H9 (cell line): ENCODE data around the gene LMBR1. TPM values are rescaled to one million over a fixed set of nuclear protein-coding genes. Genes with fewer than 3 reads are reported as not detected.

Source experiments
- DNase-seq: peaks from one replicate; pipeline ENCODE4 v3.0.0-alpha.2; 2017
- H2AFZ ChIP-seq: one replicate; pipeline ENCODE4 v1.6.1; 2013; ENCODE audit warnings: mild to moderate bottlenecking, low read length, control low read depth, moderate library complexity
- H2AK5ac ChIP-seq: 2 replicates; pipeline ENCODE4 v1.6.1; 2013; ENCODE audit warnings: low read length, control low read depth, mixed read lengths; ENCODE audit not compliant: insufficient read length
- H2BK120ac ChIP-seq: one replicate; pipeline ENCODE4 v1.6.1; 2013; ENCODE audit warnings: low read depth, mild to moderate bottlenecking, low read length, control low read depth, inconsistent platforms; ENCODE audit not compliant: poor library complexity, severe bottlenecking
- H2BK12ac ChIP-seq: 2 replicates; pipeline ENCODE4 v1.6.1; 2013; ENCODE audit warnings: low read length, control low read depth, mixed read lengths, low read depth; ENCODE audit not compliant: insufficient read length
- H2BK15ac ChIP-seq: 2 replicates; pipeline ENCODE4 v1.6.1; 2013; ENCODE audit warnings: low read depth, low read length, control low read depth
- H2BK20ac ChIP-seq: one replicate; pipeline ENCODE4 v1.6.1; 2013; ENCODE audit warnings: low read depth, mild to moderate bottlenecking, low read length, control low read depth, inconsistent platforms; ENCODE audit not compliant: poor library complexity, severe bottlenecking
- H2BK5ac ChIP-seq: 2 replicates; pipeline ENCODE4 v1.6.1; 2013; ENCODE audit warnings: low read length, control low read depth, mixed read lengths; ENCODE audit not compliant: insufficient read length
- H3K14ac ChIP-seq: 2 replicates; pipeline ENCODE4 v1.6.1; 2013; ENCODE audit warnings: low read length, control low read depth; ENCODE audit not compliant: insufficient read depth
- H3K18ac ChIP-seq: 2 replicates; pipeline ENCODE4 v1.6.1; 2013; ENCODE audit warnings: low read depth, mild to moderate bottlenecking, mixed read lengths, low read length, control low read depth; ENCODE audit not compliant: insufficient read length
- H3K23ac ChIP-seq: 2 replicates; pipeline ENCODE4 v1.6.1; 2013; ENCODE audit warnings: low read length, control low read depth, mixed read lengths, low read depth; ENCODE audit not compliant: insufficient read length
- H3K23me2 ChIP-seq: 2 replicates; pipeline ENCODE4 v1.6.1; 2013; ENCODE audit warnings: low read depth, mild to moderate bottlenecking, mixed read lengths, low read length, control low read depth; ENCODE audit not compliant: insufficient read length, poor library complexity, severe bottlenecking
- H3K27ac ChIP-seq: 2 replicates; pipeline ENCODE4 v1.5.1; 2013; ENCODE audit warnings: low read length, control low read depth, mixed read lengths, low read depth; ENCODE audit not compliant: insufficient read length
- H3K27me3 ChIP-seq: 2 replicates; pipeline ENCODE4 v1.6.1; 2013; ENCODE audit warnings: low read length, control low read depth, inconsistent platforms; ENCODE audit not compliant: insufficient read depth
- H3K4ac ChIP-seq: 2 replicates; pipeline ENCODE4 v1.6.1; 2013; ENCODE audit warnings: low read depth, mild to moderate bottlenecking, control low read depth, inconsistent platforms, low read length, moderate library complexity
- H3K4me1 ChIP-seq: 2 replicates; pipeline ENCODE4 v1.6.1; 2013; ENCODE audit warnings: low read length, control low read depth, inconsistent platforms; ENCODE audit not compliant: insufficient read depth
- H3K4me2 ChIP-seq: 2 replicates; pipeline ENCODE4 v1.6.1; 2013; ENCODE audit warnings: low read length, control low read depth, mixed read lengths; ENCODE audit not compliant: insufficient read length, insufficient read depth
- H3K56ac ChIP-seq: 2 replicates; pipeline ENCODE4 v1.6.1; 2013; ENCODE audit warnings: low read depth, mild to moderate bottlenecking, mixed read lengths, low read length, control low read depth; ENCODE audit not compliant: insufficient read length
- H3K79me1 ChIP-seq: 2 replicates; pipeline ENCODE4 v1.6.1; 2013; ENCODE audit warnings: low read depth, mild to moderate bottlenecking, moderate library complexity, low read length, control low read depth, inconsistent platforms; ENCODE audit not compliant: insufficient read depth, poor library complexity, severe bottlenecking
- H3K79me2 ChIP-seq: 2 replicates; pipeline ENCODE4 v1.6.1; 2013; ENCODE audit warnings: low read length, control low read depth, inconsistent platforms; ENCODE audit not compliant: insufficient read depth
- H3K9ac ChIP-seq: 2 replicates; pipeline ENCODE4 v1.6.1; 2013; ENCODE audit warnings: low read length, control low read depth, mixed read lengths; ENCODE audit not compliant: insufficient read length; ENCODE audit errors: extremely low read depth
- H3K9me3 ChIP-seq: one replicate; pipeline ENCODE4 v1.6.1; 2013; ENCODE audit warnings: low read depth, low read length, inconsistent platforms; ENCODE audit not compliant: control insufficient read depth
- H3T11ph ChIP-seq: one replicate; pipeline ENCODE4 v1.6.1; 2013; ENCODE audit warnings: mild to moderate bottlenecking, low read length, control low read depth, inconsistent platforms
- H4K20me1 ChIP-seq: one replicate; pipeline ENCODE4 v1.6.1; 2013; ENCODE audit not compliant: control insufficient read depth, insufficient read length, insufficient read depth
- H4K5ac ChIP-seq: 2 replicates; pipeline ENCODE4 v1.6.1; 2013; ENCODE audit warnings: low read depth, mild to moderate bottlenecking, mixed read lengths, low read length, control low read depth; ENCODE audit not compliant: insufficient read length
- H4K8ac ChIP-seq: replicated peaks from 2 replicates; pipeline ENCODE4 v1.6.1; 2013; ENCODE audit warnings: low read length, control low read depth, mixed read lengths, low read depth; ENCODE audit not compliant: insufficient read length
- H4K91ac ChIP-seq: 2 replicates; pipeline ENCODE4 v1.6.1; 2013; ENCODE audit warnings: low read depth, mild to moderate bottlenecking, moderate library complexity, mixed read lengths, low read length, control low read depth; ENCODE audit not compliant: insufficient read length
- H3K27ac Mint-ChIP-seq, 3 experiments: 2 replicates in 2 of 3; 3 replicates in 1 of 3; pipeline ENCODE4 v1.8.0; 2020 to 2021; ENCODE audit warnings: mixed read lengths in 3 of 3, mild to moderate bottlenecking in 1 of 3, moderate library complexity in 1 of 3
- H3K27me3 Mint-ChIP-seq: 2 replicates; pipeline ENCODE4 v1.8.0; 2021; ENCODE audit warnings: low read depth, mild to moderate bottlenecking, moderate library complexity, mixed read lengths
- H3K36me3 Mint-ChIP-seq, 3 experiments: 2 replicates in 2 of 3; 3 replicates in 1 of 3; pipeline ENCODE4 v1.8.0; 2020 to 2021; ENCODE audit warnings: low read depth in 3 of 3, mixed read lengths in 3 of 3; ENCODE audit not compliant: insufficient read depth in 1 of 3
- H3K4me1 Mint-ChIP-seq, 2 experiments: 2 replicates each; pipeline ENCODE4 v1.8.0; 2020; ENCODE audit warnings: mixed read lengths in 2 of 2
- H3K4me3 Mint-ChIP-seq, 2 experiments: 2 replicates in 1 of 2; 3 replicates in 1 of 2; pipeline ENCODE4 v1.8.0; 2020 to 2021; ENCODE audit warnings: mild to moderate bottlenecking in 2 of 2, mixed read lengths in 2 of 2, moderate library complexity in 1 of 2
- H3K9me3 Mint-ChIP-seq, 2 experiments: 2 replicates in 1 of 2; 3 replicates in 1 of 2; pipeline ENCODE4 v1.8.0; 2020; ENCODE audit warnings: mild to moderate bottlenecking in 2 of 2, mixed read lengths in 2 of 2, moderate library complexity in 1 of 2
- CTCF ChIP-seq: fragments of 200-600 bp; sonication (generic); conservative IDR thresholded peaks from 3 replicates; pipeline ENCODE4 v1.8.0; 2021; ENCODE audit warnings: antibody characterized with exemption, mild to moderate bottlenecking
- WGBS: extraction: QIAGEN DNeasy Blood & Tissue Kit; methylation state at CpG from one replicate; pipeline ENCODE4 v1.1.7; 2013; ENCODE audit warnings: missing lambda C conversion rate, low lambda C conversion rate, mixed read lengths; ENCODE audit not compliant: insufficient read length; ENCODE audit errors: extremely low coverage; 5-methylcytosine and 5-hydroxymethylcytosine counted together
- total RNA-seq: library from RNA; stranded (reverse); gene quantifications from 2 replicates; pipeline ENCODE4 v1.2.1, GENCODE V29; 2021

The LMBR1 gene
- total RNA-seq, 1 experiment from 2014 or later, result 62.3 TPM

- Histone ChIP-seq H3K18ac (no peak overlapping the region), H2BK12ac (no peak overlapping the region), H3K14ac (no peak overlapping the region), H4K20me1 (no peaks in the 10 kb centered on the region), H2AFZ (no peak overlapping the region), H2BK20ac (no peak overlapping the region), H3K79me1 (no peaks in the 10 kb centered on the region), H3K23ac (no peak overlapping the region), H4K5ac (no peak overlapping the region), H3K9ac (no peak overlapping the region), H3K27ac (no peak overlapping the region), H2BK120ac (no peak overlapping the region), H3T11ph (no peak overlapping the region), H2AK5ac (no peak overlapping the region), H4K91ac (no peak overlapping the region), H3K4me2 (no peak overlapping the region), H3K27me3 (no peaks in the 10 kb centered on the region), H2BK5ac (no peak overlapping the region), H3K9me3 (no peaks in the 10 kb centered on the region), H3K4ac (no peak overlapping the region), H3K56ac (no peak overlapping the region), H3K4me1 (no peaks in the 10 kb centered on the region), H2BK15ac (no peak overlapping the region), H3K23me2 (no peaks in the 10 kb centered on the region), H4K8ac (no peak overlapping the region), H3K79me2 (no peaks in the 10 kb centered on the region)
- Mint-ChIP-seq H3K4me3 (no peak overlapping the region), H3K4me1 (no peaks in the 10 kb centered on the region), H3K27ac (no peak overlapping the region), H3K36me3 (peaks cover 3 to 16% (median 6%) of the 10 kb centered on the region in 3 experiments; a peak in 6 of 7 replicates), H3K9me3 (no peaks in the 10 kb centered on the region), H3K27me3 (no peaks in the 10 kb centered on the region)
- WGBS, result no CpG with 5 or more reads among the region's 2 CpGs
- TF ChIP-seq CTCF, result no peak
- no peak for DNase-seq
Measured at GRCh38 chr7:156682928-156683327, 210.1 kb downstream of the LMBR1 start.
